ENCODE measurements around the gene GLTPD2.
"Not testable (repeated sequence)": the region's sequence is repeated elsewhere in the genome, so short reads cannot be mapped to it uniquely, and the experiment has no call there.

Gene GLTPD2

DNA sequence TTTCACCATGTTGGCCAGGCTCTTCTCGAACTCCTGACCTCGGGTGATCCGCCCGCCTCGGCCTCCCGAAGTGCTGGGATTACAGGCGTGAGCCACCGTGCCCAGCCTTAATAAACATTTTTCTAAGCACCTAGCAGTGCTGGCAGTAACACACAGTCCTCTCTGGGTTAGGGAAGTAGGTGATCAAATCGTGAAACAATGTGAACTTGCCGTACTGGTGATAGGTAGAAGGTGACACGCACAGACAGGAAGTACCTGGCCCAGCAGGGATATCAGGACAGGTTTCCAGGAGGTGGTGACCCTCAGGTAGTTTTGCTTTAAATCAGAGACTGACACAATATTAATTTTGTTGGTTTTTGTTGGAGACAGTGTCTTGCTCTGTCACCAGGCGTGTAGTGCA, 22.7 kb downstream of the GLTPD2 start:
- no peak for DNase-seq

DNA sequence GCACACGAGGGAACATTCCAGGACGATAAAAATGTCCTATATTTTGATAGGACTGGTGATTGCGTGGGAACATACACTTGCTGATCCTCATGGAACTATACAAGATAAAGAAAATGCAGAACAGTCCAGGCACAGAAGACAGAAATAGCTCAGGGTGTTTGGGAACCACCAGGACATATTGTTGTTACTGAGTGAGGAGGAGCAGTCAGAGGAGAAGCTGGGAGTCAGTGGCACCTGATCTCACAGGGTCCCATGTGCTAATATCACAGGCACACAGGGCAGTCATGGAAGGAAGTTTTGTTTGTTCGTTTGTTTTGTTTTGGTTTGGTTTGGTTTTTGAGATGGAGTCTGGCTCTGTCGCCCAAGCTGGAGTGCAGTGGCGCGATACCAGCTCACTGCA, 23.9 kb downstream of the GLTPD2 start:
- no peak for DNase-seq

DNA sequence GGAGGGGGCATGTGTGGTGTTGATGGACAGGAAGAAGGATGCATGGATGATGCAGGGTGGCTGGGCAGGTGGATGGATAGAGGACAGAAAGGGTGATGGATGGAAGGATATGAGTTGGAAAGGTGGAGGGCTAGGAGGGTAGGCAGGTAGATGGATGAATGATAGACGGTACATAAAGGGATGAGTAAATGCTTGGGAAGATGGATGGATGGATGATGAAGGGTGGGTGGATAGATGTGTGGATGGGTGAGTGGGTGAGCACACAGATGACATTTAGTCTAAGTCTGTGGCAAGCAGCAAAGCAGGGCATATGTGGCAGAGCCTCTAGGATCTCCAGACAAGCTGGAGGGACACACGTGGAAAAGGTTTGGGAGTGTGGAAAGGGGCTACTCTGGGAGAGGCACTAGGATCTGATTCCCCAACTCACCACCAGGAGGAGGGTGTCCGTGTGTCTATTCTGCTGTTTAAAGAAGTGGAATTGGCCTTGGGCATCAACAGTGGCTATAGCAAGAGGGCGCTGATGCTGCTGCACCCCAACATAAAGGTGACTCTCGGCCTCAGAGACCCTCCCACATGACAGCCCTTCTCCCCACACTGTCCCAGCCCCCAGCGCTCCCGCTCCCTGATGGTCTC, 26.4 kb downstream of the GLTPD2 start:
- DNase-seq = no peak

DNA sequence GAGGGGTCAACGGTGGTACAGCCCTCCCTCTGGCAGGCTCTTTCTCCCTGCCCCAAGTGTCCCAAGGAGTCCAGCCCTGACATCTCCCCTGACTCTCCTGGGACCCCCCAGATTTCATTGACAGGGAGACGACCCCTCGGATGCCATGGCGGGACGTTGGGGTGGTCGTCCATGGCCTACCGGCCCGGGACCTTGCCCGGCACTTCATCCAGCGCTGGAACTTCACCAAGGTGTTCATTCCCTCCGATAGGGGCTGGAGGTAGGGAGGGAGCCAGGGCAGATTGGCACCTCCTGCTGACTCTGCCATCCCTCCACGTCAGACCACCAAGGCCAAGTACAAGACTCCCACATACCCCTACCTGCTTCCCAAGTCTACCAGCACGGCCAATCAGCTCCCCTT, 28.1 kb downstream of the GLTPD2 start:
- no peak for DNase-seq

DNA sequence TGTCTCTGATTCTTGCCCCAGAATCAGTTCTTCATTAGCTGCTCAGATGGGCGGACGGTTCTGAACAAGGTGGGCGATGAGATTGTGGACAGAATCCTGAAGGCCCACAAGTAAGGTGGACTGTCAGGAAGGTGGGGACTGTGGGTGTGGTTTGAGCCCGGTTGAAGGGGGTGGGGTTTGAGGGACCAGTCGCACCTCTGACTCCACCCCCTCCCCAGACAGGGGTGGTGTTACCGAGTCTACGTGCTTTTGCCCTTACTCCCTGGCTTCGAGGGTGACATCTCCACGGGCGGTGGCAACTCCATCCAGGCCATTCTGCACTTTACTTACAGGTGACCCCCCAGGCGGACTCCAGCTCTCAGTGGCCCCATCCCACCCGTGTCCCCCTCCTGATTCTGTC, 29.5 kb downstream of the GLTPD2 start:
- no peak for DNase-seq

DNA sequence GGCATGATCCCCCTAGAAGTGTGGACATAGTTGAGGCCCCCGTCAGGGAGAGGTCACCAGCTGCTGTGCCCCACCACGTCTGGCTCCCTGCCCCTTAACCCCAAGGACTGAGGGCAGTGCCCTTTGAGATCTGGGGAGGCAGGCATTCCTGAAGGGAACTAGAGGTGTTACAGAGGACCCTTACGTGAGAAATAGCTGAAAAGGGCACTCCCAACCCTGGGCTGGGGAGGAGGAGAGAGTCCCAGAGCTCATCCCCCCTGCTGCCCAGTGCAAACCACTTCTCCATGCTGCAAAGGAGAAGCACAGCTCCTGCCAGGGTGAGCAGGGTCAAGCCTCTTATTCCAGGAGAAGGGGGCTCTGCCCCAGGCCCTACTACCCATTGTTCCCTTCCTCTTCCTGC, 34.1 kb downstream of the GLTPD2 start:
- DNase-seq = no peak

DNA sequence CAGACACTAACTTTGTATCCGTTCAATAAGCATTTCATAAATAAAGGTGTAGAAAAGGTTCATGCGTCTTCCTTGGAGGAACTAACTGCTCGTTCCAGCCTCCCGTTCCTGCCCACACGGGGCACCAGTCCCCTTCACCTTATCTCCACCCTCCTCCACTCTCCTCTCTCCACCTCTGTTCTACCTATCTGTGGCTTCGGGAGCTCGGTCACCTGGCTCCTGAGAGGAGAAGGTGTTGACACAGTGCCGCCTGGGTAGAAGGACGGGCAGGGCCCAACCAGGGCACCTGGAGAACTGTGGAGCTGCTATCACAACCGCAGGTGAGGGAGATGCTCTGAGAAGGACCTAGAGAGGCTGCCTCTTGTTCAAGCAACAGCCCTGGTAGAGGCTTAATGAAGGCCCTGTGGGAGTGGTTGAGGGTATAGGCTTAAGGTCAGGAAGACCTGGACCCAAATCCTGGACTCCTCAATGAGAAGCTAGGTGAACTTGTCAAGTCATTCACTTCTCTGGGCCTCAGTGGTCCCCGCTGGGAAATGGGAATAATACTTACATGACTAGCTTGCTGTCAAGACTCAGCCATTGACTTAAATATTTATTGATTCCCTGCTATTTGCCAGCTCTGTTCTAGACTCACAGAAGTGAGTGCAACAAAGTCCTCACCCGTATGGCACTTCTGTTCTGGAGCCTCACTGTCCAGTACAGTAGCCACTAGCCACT, 34.8 kb downstream of the GLTPD2 start:
- no peak for DNase-seq

DNA sequence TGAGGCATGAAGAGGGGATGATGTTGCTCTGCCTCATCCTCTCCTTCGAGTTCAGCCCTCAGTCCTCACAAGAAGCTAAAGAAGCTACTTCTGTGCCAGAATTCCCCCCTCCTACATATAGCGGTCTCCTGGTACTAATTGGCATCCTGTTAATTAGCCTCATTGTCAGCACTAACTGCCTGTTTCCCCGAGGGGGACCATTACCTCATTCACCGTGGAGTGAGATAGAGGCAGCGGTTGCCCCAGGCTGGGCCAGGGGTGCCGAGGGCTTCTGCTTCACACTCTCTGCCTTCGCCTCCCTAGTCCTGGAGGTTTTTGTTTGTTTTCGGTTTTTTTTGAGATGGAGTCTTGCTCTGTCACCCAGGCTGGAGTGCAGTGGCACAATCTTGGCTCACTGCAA, 38.6 kb downstream of the GLTPD2 start:
- DNase-seq = no peak

DNA sequence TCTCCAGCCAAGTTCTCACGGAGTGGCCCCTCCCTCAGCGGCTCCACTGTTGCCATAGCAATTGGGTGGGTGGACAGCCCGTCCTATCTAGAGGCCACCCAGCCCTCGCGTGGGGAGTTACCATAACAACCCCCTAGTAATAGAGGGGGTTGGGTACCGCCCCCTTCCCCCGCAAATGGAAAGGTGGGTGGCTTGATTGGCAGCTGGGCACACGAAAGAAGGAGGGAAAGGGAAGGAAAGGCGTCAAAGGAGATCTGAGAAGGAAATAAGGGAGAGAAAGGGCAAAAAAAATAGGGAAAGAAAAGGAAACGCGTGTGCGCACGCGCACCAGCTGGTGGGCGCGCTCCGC, 44.0 kb downstream of the GLTPD2 start:
- DNase-seq = not testable (repeated sequence)

DNA sequence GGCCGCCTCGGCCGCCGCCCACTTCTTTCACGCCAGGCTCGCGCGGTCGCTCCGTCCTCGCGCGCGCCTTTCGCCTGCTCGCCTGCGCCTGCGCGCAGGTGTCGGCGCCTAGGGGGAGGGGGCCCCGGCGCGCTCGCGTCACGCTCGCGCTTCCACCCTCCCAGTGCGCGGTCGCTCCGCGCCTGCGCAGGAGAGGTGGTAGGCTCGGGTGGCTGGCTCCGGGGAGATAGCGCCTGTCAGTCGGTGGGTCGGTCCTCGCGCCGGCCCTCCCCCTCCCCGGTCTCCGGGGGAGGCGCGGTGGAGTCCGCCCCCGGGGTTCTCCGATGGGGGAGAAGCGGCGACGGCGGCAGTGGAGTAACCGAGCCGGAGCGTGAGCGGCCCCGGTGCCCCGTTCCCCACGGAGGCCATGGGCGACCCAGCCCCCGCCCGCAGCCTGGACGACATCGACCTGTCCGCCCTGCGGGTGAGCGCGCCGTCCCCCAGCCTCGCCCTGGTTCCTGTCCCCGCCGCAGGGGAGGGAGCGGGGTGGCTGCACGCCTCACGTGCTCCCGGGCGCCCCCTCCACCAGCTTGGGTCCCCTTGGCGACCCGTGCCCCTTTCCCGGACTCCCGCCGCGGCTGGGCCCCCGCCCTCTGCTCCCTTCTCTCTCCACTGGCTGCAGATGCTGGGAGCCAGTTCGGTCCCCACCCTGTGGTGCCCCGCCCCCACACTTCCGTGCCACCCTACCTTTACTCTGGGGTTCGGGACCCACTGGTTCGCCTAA, 44.6 kb downstream of the GLTPD2 start, which contains the start of gene MINK1:
Gene MINK1 (plus strand): TSS at position 163 of the 763 bp plus-strand sequence. CDS start 244 bp downstream, at position 407.
- DNase-seq = peak; percentile 90

DNA sequence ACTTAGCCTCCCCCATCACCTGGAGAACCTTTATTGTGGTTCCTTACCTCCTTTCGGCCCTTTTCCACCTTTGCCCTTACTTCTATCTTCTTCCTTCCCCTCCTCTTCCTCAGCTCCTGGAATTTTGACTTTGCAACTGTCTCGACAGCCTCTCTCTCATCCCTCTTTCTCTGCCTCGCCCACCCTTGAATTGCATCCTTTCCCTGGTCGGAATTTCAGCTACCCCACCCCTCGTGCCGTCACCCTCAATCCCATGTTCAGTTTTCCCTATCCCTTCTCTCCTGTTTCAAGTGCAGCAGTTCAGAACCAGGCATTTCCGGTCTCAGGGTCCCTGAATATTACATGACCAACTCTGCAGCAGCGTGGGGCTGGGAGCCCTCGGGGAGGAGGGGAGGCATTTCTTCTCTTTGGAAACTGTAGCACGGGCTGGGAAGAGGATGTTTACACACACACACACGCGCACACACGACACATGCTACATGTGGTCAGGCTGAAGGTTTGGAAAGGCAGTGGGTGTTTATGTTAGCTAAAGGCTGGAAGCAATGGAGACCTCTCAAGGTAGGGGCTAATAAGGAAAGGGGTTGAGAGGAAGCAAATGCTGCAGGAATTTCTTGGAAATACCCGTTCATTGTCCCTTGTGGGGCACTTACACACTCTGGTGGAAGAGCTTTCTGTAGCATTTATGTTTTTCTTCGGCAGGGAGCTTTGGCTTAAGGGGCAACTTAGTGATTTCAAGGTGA, 45.3 kb downstream of the GLTPD2 start:
- peak; percentile 27 for DNase-seq

DNA sequence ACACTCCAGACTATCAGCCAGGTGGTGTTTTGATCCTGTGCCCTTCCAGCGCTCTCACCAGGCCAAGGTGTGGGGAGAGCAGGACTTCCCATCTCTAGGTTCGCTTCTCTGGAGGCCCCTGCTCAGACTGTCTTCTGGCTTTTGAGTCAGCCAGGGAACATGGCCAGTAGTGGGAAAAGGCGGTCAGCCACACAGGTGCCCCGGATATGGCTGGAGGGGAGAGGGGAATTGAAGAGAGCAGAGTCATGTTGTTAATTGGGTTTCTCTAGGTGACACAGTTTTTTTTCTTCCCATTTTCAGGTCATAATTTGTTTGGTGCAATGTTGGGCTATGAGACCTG, 45.9 kb downstream of the GLTPD2 start:
- DNase-seq = no peak

DNA sequence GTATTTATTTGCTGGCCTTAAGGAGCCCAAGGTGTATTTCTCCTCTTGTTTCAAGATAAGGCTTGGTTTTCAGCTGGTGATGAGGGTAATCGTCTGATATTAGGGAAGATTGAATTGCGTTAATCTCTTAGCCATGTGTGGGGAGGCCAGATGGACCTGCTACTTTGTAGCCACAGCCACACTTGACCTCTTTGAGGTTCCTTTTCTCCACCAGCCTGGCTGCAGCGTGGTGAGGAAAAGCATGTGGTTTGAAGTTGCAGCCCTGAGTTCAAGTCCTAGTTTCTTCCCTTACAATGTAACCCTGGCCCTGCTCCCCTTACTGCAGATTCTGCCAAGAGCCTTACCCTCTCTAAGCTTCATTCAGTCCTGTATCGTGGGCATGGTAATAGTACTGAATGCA, 47.5 kb downstream of the GLTPD2 start:
- DNase-seq = no peak

DNA sequence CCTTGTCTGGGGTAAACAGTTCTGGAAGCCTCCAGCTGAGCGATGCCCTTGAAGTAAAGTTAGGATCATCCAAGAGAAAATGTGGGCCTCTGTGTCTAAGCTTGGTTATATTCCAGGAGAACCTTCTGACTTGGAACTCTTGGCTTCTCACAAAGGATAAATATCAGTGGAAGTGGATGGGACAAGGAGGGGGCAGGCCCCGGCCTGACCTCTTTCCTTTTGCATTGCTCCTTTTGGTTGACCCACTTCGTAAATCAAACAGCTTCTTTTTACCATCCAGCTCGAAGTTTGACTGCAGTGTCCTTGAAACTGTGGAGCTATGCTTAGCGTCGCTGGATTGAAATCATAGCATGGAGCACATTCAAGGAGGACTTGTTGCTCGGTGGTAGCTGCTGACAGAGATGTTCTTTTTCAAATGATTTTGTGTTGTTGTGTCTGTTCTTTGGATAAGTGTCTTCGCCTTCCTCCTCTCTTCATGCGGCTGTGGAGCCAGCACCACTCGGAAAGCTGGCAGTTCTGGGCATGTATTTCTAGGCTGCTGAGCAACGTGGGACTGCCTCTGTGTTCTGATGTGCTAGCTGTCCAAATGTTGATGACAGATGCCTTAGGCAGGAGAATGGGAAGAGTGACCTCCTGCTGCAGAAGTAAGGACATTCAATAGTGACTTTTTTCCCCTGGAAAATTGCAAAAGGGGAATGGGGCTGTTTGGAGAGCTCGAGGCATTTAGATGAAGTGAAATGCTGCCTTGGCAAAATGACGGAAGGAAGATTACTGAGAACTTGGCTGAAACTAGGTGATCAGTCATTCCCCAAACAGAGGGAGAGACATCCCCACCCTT, 48.9 kb downstream of the GLTPD2 start:
- no peak for DNase-seq

DNA sequence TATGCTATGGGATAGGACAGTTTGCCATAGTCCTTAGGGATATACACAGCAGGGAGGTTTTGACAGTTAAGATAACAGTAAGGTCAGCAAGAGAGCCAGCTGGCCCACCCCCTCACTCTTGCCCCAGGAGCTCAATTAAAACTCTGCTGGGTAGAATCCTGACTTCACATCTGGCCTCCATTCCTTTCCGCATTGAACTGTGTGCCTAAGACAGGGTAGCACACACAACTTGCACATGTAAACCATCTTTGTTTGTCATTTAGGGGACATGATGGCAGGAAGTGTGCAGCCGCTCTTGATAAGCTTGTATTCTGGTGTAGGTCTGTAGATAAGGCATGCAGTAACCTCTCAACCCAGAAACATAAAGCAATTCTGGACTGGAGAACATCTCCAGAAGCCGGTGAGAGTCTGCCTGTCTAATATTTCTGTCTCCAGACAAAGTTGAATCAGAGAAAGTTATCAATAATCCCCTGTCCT, 49.6 kb downstream of the GLTPD2 start:
- DNase-seq = no peak

DNA sequence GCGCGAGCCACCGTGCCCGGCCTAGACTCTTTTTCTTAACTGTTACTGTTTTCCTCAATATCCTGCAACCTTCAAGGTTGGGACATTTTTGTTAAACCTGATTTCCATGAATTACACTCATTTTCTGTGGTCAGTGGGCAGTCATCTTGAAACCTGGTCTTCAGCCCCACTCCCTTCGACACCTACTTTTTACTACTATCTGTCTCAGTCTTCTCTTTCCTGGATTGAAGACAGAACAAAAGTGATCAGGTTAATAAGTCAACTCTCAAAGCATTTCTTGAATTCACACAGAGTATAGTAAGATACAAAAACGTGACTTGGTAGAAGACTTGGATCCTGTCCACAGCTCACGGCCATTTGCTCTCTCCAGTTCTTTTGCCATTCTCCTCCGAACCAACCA, 50.5 kb downstream of the GLTPD2 start:
- no peak for DNase-seq
